GM12891 (cell line): ENCODE results near the gene GALNT18.

Experiments
- PAX5 ChIP-seq: IDR thresholded peaks from 2 replicates; pipeline ENCODE4 v1.6.1; 2011; ENCODE audit warnings: low read length, moderate library complexity, mild to moderate bottlenecking; ENCODE audit not compliant: insufficient read depth, severe bottlenecking
- POLR2A ChIP-seq: IDR thresholded peaks from 2 replicates; pipeline ENCODE4 v1.6.1; 2011; ENCODE audit warnings: low read depth, low read length, control low read depth
- POLR2AphosphoS5 ChIP-seq: IDR thresholded peaks from 2 replicates; pipeline ENCODE4 v1.6.1; 2011; ENCODE audit warnings: low read depth, low read length, control low read depth
- POU2F2 ChIP-seq: IDR thresholded peaks from 2 replicates; pipeline ENCODE4 v1.6.1; 2011; ENCODE audit warnings: low read depth, mild to moderate bottlenecking, control low read depth, low read length, moderate library complexity
- SPI1 ChIP-seq: IDR thresholded peaks from 2 replicates; pipeline ENCODE4 v1.6.1; 2011; ENCODE audit warnings: low read depth, low read length, control low read depth
- TAF1 ChIP-seq: IDR thresholded peaks from 2 replicates; pipeline ENCODE4 v1.6.1; 2011; ENCODE audit warnings: low read depth, low read length, control low read depth

GRCh38 chr11:11459578-11459977 lies 162.2 kb downstream of the GALNT18 start:
- no peak for TF ChIP-seq POLR2AphosphoS5
- no peak for TF ChIP-seq POU2F2
- no peak for TF ChIP-seq TAF1
- TF ChIP-seq POLR2A = no peak
- TF ChIP-seq PAX5 = no peak
- no peak for TF ChIP-seq SPI1
